GM13977 (cell line): Measurements from ENCODE around the gene KCNQ4.

Experiments
- DNase-seq: peaks from one replicate; pipeline ENCODE4 v3.0.0; 2012; ENCODE audit warnings: low spot score
- CTCF ChIP-seq: IDR thresholded peaks from 2 replicates; pipeline ENCODE4 v1.5.1; 2012; ENCODE audit warnings: mild to moderate bottlenecking, control low read depth; ENCODE audit not compliant: insufficient read depth; ENCODE audit errors: extremely low read depth, missing control alignments
- in situ Hi-C: fragments of 300-500 bp; cut with MboI; formaldehyde crosslinking; loops from one replicate; pipeline ENCODE4 v1.12.0; 2022; ENCODE audit warnings: low sequenced_read_pairs, low pct_unique_long_range_greater_than_20kb, mixed read lengths, inconsistent platforms; ENCODE audit not compliant: unreplicated experiment

The KCNQ4 gene

GRCh38 chr1:40823345-40823744, 39.8 kb downstream of the KCNQ4 start:
- no peak for DNase-seq
- in situ Hi-C loops, result no loop called here

GRCh38 chr1:40823983-40824382, 40.4 kb downstream of the KCNQ4 start:
- no peak for TF ChIP-seq CTCF
- in situ Hi-C loops, result no loop called here
- DNase-seq, result no peak

More at GRCh38 chr1:40823345-40823744, 39.8 kb downstream of the KCNQ4 start:
- TF ChIP-seq CTCF, result no peak

- no peak for DNase-seq
- in situ Hi-C loops, result no loop called here
- TF ChIP-seq CTCF, result no peak
Observed at GRCh38 chr1:40824591-40825434, 41.2 kb downstream of the KCNQ4 start.

- no peak for TF ChIP-seq CTCF
- in situ Hi-C loops, result no loop called here
- peak; percentile 68 for DNase-seq
Observed at GRCh38 chr1:40825435-40825788, 41.8 kb downstream of the KCNQ4 start.

GRCh38 chr1:40825996-40826395, 42.4 kb downstream of the KCNQ4 start:
- no peak for DNase-seq
- no peak for TF ChIP-seq CTCF
- in situ Hi-C loops, result no loop called here

- in situ Hi-C loops, result no loop called here
- no peak for TF ChIP-seq CTCF
- DNase-seq, result no peak
Observed at GRCh38 chr1:40829631-40830245, 46.2 kb downstream of the KCNQ4 start.
